SU-DHL-6 (cell line): Measurements from ENCODE around the gene SLPI.

ENCODE experiments used
- H2AFZ ChIP-seq: fragments of 200-600 bp; sonication (generic); 2 replicates; pipeline ENCODE4 v1.6.1; 2014; ENCODE audit warnings: low read depth, mild to moderate bottlenecking, moderate library complexity, mixed read lengths, antibody characterized with exemption, low read length; ENCODE audit not compliant: severe bottlenecking
- H3F3A ChIP-seq: fragments of 200-600 bp; shearing (Covaris generic); 2 replicates; pipeline ENCODE4 v1.6.0; 2016; ENCODE audit warnings: antibody characterized with exemption, mild to moderate bottlenecking; ENCODE audit not compliant: insufficient read depth
- H3K27ac ChIP-seq: fragments of 200-600 bp; sonication (generic); 2 replicates; pipeline ENCODE4 v1.5.1; 2016; ENCODE audit warnings: low read depth, mild to moderate bottlenecking, low read length, moderate library complexity, mixed read lengths
- H3K27me3 ChIP-seq: fragments of 200-600 bp; sonication (generic), shearing (Covaris generic); 2 replicates; pipeline ENCODE4 v1.6.0; 2014; ENCODE audit warnings: mild to moderate bottlenecking, low read length
- H3K36me3 ChIP-seq: fragments of 200-600 bp; sonication (generic); 2 replicates; pipeline ENCODE4 v1.6.1; 2014; ENCODE audit warnings: mild to moderate bottlenecking, low read length, mixed read lengths
- H3K4me2 ChIP-seq: fragments of 300-600, 200-600 bp; shearing (Covaris generic), sonication (generic); 2 replicates; pipeline ENCODE4 v1.6.0; 2014; ENCODE audit warnings: low read length, low read depth, mild to moderate bottlenecking; ENCODE audit not compliant: poor library complexity, severe bottlenecking
- H3K4me3 ChIP-seq: fragments of 200-600 bp; sonication (generic); 2 replicates; pipeline ENCODE4 v1.5.1; 2014; ENCODE audit warnings: antibody characterized with exemption, low read length, mild to moderate bottlenecking, mixed read lengths; ENCODE audit not compliant: insufficient read depth, poor library complexity, severe bottlenecking
- H3K79me2 ChIP-seq: fragments of 200-600 bp; sonication (generic); 2 replicates; pipeline ENCODE4 v1.6.1; 2014; ENCODE audit warnings: mild to moderate bottlenecking, low read length, moderate library complexity; ENCODE audit not compliant: insufficient read depth
- H3K9ac ChIP-seq: fragments of 200-600 bp; sonication (generic); 2 replicates; pipeline ENCODE4 v1.7.0; 2014; ENCODE audit warnings: mild to moderate bottlenecking, low read length
- H3K9me2 ChIP-seq: fragments of 200-600 bp; sonication (generic); replicated peaks from 2 replicates; pipeline ENCODE4 v1.6.1; 2014; ENCODE audit warnings: low read length; ENCODE audit not compliant: insufficient read depth
- H3K9me3 ChIP-seq: fragments of 200-600 bp; sonication (generic); 2 replicates; pipeline ENCODE4 v1.6.1; 2014; ENCODE audit warnings: low read length, mixed read lengths; ENCODE audit not compliant: insufficient read depth
- H4K20me1 ChIP-seq: fragments of 200-600 bp; sonication (generic); 2 replicates; pipeline ENCODE4 v1.6.1; 2014; ENCODE audit warnings: low read depth, mild to moderate bottlenecking, antibody characterized with exemption, low read length, moderate library complexity, mixed read lengths
- EZH2phosphoT487 ChIP-seq: fragments of 200-600 bp; sonication (generic), shearing (Covaris generic); conservative IDR thresholded peaks from 2 replicates; pipeline ENCODE4 v1.6.1; 2018; ENCODE audit warnings: mild to moderate bottlenecking, antibody characterized with exemption, low read length, moderate library complexity, mixed read lengths
- TF ChIP-seq, protein P1 (sequence below): fragments of 200-600 bp; sonication (generic); IDR thresholded peaks from one replicate; pipeline ENCODE4 v1.5.1; 2017; ENCODE audit warnings: antibody characterized with exemption, mild to moderate bottlenecking, low read length, moderate library complexity; ENCODE audit not compliant: insufficient read depth, poor library complexity, severe bottlenecking

Gene SLPI

DNA sequence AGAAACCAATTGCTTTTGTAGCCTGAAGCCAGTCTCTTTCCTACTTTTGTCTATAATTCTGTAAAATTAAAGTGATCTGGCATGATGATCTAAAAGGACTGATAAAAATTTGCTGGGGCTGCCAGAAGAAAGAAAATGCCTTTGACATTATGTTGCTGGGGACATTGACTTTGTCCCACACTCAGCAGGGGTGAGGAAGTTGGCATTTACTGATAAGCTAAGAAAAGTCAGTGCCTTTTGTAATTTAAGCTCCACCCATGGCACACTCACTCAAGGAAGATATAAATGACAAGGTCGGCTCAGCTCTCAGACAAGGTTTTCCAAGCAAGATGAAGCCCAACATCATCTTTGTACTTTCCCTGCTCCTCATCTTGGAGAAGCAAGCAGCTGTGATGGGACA, 47.6 kb downstream of the SLPI start, which contains the start of gene SEMG1:
SEMG1 (plus strand) TSS at position 309 of the 400 bp plus-strand sequence; CDS start at position 330, 21 bp downstream.
- no peak within 1 kb of the TSS for H3K4me3 ChIP-seq
- 0 out of 2 replicates have a peak, but pooled peaks cover 4% of the 10 kb centered on the region for H3K9me3 ChIP-seq
- no peaks in the 10 kb centered on the region for H3F3A ChIP-seq
- no peak within 1 kb of the TSS for H3K4me2 ChIP-seq
- H4K20me1 ChIP-seq, result no peaks in the 10 kb centered on the region
- H3K9me2 ChIP-seq, result no peaks in the 10 kb centered on the region; the same call in 1 of the 2 replicates
- no peak within 1 kb of the TSS for H2AFZ ChIP-seq
- no peaks in the 10 kb centered on the region for H3K27me3 ChIP-seq
- no peak within 1 kb of the TSS for H3K27ac ChIP-seq
- no peaks in the 10 kb centered on the region for H3K36me3 ChIP-seq
- H3K79me2 ChIP-seq, result no peaks in the 10 kb centered on the region
- no peak within 1 kb of the TSS for H3K9ac ChIP-seq
- no peak for TF ChIP-seq EZH2phosphoT487
- TF ChIP-seq, protein P1, sequence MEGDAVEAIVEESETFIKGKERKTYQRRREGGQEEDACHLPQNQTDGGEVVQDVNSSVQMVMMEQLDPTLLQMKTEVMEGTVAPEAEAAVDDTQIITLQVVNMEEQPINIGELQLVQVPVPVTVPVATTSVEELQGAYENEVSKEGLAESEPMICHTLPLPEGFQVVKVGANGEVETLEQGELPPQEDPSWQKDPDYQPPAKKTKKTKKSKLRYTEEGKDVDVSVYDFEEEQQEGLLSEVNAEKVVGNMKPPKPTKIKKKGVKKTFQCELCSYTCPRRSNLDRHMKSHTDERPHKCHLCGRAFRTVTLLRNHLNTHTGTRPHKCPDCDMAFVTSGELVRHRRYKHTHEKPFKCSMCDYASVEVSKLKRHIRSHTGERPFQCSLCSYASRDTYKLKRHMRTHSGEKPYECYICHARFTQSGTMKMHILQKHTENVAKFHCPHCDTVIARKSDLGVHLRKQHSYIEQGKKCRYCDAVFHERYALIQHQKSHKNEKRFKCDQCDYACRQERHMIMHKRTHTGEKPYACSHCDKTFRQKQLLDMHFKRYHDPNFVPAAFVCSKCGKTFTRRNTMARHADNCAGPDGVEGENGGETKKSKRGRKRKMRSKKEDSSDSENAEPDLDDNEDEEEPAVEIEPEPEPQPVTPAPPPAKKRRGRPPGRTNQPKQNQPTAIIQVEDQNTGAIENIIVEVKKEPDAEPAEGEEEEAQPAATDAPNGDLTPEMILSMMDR, result no peak
